Thymus (tissue), 11 donors: ENCODE results near the gene TUBE1. TPM values are rescaled to one million over a fixed set of nuclear protein-coding genes. Genes with fewer than 3 reads are reported as not detected.

ENCODE experiments used
- DNase-seq, 9 donors: peaks; one replicate each; pipeline ENCODE4 v3.0.0-alpha.2; 2013; ENCODE audit warnings: low spot score in 9 of 9, low read depth in 6 of 9, missing footprints in 1 of 9
- H3K27ac ChIP-seq, 2 donors: one replicate each; pipeline ENCODE4 v1.5.1; 2013; ENCODE audit warnings: control low read depth in 1 of 2, low read depth in 1 of 2, low read length in 1 of 2, mild to moderate bottlenecking in 1 of 2, moderate library complexity in 1 of 2
- H3K27me3 ChIP-seq, 2 donors: one replicate each; pipeline ENCODE4 v1.5.1; 2013; ENCODE audit warnings: low read length in 1 of 2; ENCODE audit not compliant: control insufficient read depth in 2 of 2, insufficient read depth in 1 of 2
- H3K36me3 ChIP-seq, 2 donors: one replicate each; pipeline ENCODE4 v1.5.1; 2013; ENCODE audit warnings: low read length in 1 of 2, mild to moderate bottlenecking in 1 of 2, moderate library complexity in 1 of 2; ENCODE audit not compliant: control insufficient read depth in 2 of 2, insufficient read depth in 2 of 2
- H3K4me1 ChIP-seq, 2 donors: one replicate each; pipeline ENCODE4 v1.5.1; 2013; ENCODE audit warnings: low read length in 2 of 2; ENCODE audit not compliant: control insufficient read depth in 2 of 2, insufficient read depth in 2 of 2
- H3K4me3 ChIP-seq, 2 donors: one replicate each; pipeline ENCODE4 v1.5.1; 2013; ENCODE audit warnings: low read length in 2 of 2, control low read depth in 1 of 2, mild to moderate bottlenecking in 1 of 2
- H3K9me3 ChIP-seq, 2 donors: one replicate each; pipeline ENCODE4 v1.5.1; 2013; ENCODE audit warnings: low read length in 1 of 2, mild to moderate bottlenecking in 1 of 2; ENCODE audit not compliant: control insufficient read depth in 2 of 2, insufficient read depth in 1 of 2
- WGBS: extraction: QIAGEN DNeasy Blood & Tissue Kit; methylation state at CpG from one replicate; pipeline ENCODE4 v1.1.7; 2013; 5-methylcytosine and 5-hydroxymethylcytosine counted together
- polyA plus RNA-seq: library from polyadenylated mRNA; stranded (reverse); fragments of 200-250 nt; gene quantifications from one replicate; pipeline ENCODE4 v1.2.3, GENCODE V29; 2013
- total RNA-seq: library from RNA; stranded (reverse); fragments of 120-200 nt; gene quantifications from one replicate; pipeline ENCODE4 v1.2.4, GENCODE V29; 2013
- donor health status: healthy.

The TUBE1 gene
- total and polyA plus RNA-seq, 2 donors = 14.3 to 24.9 TPM

DNA sequence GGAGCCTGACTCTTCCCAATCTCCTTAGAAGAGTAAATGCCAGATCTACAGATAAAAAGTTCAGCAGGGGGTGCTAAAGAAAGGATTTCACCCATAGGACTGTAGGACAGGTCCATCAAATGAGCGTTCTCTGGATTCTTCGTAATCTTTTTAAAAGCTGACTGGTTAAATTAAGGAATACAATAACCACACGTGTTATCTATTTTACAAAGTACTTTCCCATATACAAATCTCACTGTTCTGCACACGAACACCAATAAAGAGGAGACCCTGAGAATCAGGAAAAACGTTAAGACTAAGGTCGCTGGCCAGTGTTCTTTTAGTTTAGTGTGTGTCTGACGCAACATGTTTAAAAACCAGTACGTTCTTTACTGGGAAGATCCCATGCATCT is 542 bp downstream of the TUBE1 start:
- H3K4me3 ChIP-seq = peak overlapping the region; percentile 69 to 86
- DNase-seq = peak in 4 of 9 donors; percentile 8 to 41 (median 24)
- peak overlapping the region; percentile 6 to 73 for H3K27ac ChIP-seq
- WGBS = under 1% methylated on average over 8 of the region's 8 CpGs
- peaks cover 0 to 3% of the 10 kb centered on the region in 2 donors for H3K4me1 ChIP-seq
- H3K27me3 ChIP-seq = no peaks in the 10 kb centered on the region
- peaks cover 0 to 5% of the 10 kb centered on the region in 2 donors for H3K36me3 ChIP-seq
- no peaks in the 10 kb centered on the region for H3K9me3 ChIP-seq

DNA sequence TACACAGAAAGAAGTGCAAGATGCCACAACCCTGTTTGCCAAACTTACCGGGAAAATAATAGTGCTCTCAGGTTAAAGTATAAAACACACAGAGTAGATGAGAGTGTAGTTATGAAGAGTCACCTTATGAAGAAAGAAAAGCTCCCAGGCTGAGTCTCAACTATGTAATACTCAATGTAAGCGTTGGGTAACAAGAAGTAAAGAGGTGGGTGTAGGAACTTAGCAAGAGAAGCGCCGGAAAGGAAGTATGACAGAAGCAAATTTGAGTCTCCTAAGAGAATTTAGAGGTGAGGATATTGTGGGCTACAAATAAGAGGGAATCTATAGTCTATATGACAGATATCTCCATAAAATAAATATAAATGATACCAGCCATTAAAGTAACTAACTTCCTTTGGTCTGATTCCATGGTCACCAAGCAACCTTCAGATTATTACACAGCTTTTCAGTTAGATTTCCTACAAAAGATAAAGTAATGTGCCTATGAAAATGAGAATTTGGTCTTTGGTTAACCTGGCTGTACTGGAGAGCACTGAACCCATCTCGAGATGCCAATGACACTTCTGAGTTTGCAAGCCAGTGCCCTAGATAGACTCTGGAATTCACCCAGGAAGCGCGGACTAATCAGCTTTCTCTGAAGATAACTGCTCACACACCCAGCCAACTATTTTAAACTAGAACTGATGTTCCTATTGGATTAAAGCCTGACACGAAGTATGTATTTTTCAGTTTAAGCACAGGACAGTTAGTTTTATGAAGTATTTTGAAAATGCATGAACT is 1.8 kb downstream of the TUBE1 start:
- Histone ChIP-seq H3K27ac (no peak overlapping the region), H3K4me3 (no peak overlapping the region), H3K36me3 (peaks cover 0 to 10% of the 10 kb centered on the region in 2 donors), H3K27me3 (no peaks in the 10 kb centered on the region), H3K9me3 (no peaks in the 10 kb centered on the region), H3K4me1 (peaks cover 0 to 3% of the 10 kb centered on the region in 2 donors)
- 95% methylated on average over 8 of the region's 8 CpGs for WGBS
- no peak for DNase-seq

DNA sequence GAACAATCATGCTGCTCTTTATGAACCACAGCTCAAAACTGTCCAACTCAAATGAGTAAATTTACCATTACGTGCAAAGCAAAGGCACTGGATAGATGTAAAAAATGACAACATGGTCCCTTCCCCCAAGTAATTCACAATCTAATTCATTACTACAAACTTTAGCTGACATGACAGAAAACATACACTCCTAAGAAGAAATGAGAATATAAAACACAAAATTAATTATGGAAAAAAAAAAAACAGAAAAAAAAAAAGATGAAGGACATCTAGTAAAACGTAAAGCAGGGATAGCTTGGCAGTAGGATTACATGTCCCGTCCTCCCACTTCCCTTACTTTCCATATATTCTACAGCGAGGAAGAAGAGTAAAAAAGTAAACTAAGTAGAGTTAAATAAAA is 5.7 kb downstream of the TUBE1 start:
- Histone ChIP-seq H3K27ac (no peak overlapping the region), H3K27me3 (no peaks in the 10 kb centered on the region), H3K4me1 (no peaks in the 10 kb centered on the region), H3K4me3 (no peak overlapping the region), H3K9me3 (no peaks in the 10 kb centered on the region), H3K36me3 (peaks cover 0 to 18% of the 10 kb centered on the region in 2 donors)
- over 99% methylated on average over 4 of the region's 4 CpGs for WGBS
- DNase-seq = no peak

- H3K9me3 ChIP-seq = no peaks in the 10 kb centered on the region
Observed at GRCh38 chr6:112066606-112067005, 20.7 kb downstream of the TUBE1 start.

GRCh38 chr6:112065426-112065986 is 21.8 kb downstream of the TUBE1 start:
- H3K27ac ChIP-seq = no peak overlapping the region
- H3K27me3 ChIP-seq = no peaks in the 10 kb centered on the region
- no peaks in the 10 kb centered on the region for H3K9me3 ChIP-seq
- H3K36me3 ChIP-seq = no peaks in the 10 kb centered on the region
- 95% methylated on average over 6 of the region's 6 CpGs for WGBS
- no peaks in the 10 kb centered on the region for H3K4me1 ChIP-seq
- no peak overlapping the region for H3K4me3 ChIP-seq
- DNase-seq = no peak

More at GRCh38 chr6:112066606-112067005, 20.7 kb downstream of the TUBE1 start:
- no peak overlapping the region for H3K27ac ChIP-seq
- H3K4me1 ChIP-seq = no peaks in the 10 kb centered on the region
- 71% methylated on average over 3 of the region's 3 CpGs for WGBS
- no peaks in the 10 kb centered on the region for H3K27me3 ChIP-seq
- DNase-seq = no peak
- peaks cover 0 to 3% of the 10 kb centered on the region in 2 donors for H3K36me3 ChIP-seq
- no peak overlapping the region for H3K4me3 ChIP-seq

DNA sequence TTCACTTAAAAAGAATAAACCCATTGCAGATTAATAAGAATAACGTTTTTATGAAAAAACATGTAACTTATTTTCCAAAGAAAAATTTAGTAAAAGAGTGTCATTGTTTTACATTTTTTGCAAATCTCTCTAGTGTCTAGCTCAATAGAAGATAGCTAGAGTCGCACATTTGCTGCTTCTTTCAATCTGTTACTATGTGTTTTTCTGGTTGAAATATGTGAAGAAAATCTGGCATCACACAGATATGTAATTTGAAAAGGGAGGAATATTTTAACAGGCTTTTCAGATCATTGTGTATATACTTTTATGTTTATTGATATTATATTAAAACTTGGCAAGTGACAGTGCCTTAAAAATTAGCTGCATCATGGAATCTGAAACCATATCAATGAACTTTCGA is 24.3 kb downstream of the TUBE1 start:
- H3K27me3 ChIP-seq = no peaks in the 10 kb centered on the region
- DNase-seq = no peak
- no peaks in the 10 kb centered on the region for H3K4me1 ChIP-seq
- no peak overlapping the region for H3K27ac ChIP-seq
- 94% methylated on average over 3 of the region's 3 CpGs for WGBS
- no peak overlapping the region for H3K4me3 ChIP-seq
- H3K9me3 ChIP-seq = no peaks in the 10 kb centered on the region
- no peaks in the 10 kb centered on the region for H3K36me3 ChIP-seq

DNA sequence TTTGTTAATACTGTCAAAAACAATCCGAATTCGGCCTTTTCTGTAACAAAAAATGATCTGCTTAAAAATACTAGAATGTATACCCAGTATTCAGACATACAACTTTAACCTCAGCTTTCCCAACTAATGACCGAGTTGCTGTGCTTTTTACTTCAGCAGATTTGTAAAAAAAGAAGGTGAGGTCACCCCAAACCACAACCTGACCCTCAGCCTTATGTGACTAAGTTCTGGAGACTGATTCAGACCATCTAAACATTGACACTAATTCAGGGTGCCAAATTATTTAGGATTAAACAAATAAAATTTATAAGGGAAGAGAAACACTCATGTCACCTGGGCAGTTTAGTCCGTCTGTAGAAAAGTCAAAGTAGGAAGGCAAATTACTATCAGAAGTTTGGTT is 25.7 kb downstream of the TUBE1 start:
- DNase-seq = no peak
- WGBS = 96% methylated on average over 4 of the region's 4 CpGs
- Histone ChIP-seq H3K4me3 (no peak overlapping the region), H3K4me1 (no peaks in the 10 kb centered on the region), H3K27ac (no peak overlapping the region), H3K27me3 (no peaks in the 10 kb centered on the region), H3K36me3 (no peaks in the 10 kb centered on the region), H3K9me3 (no peaks in the 10 kb centered on the region)

DNA sequence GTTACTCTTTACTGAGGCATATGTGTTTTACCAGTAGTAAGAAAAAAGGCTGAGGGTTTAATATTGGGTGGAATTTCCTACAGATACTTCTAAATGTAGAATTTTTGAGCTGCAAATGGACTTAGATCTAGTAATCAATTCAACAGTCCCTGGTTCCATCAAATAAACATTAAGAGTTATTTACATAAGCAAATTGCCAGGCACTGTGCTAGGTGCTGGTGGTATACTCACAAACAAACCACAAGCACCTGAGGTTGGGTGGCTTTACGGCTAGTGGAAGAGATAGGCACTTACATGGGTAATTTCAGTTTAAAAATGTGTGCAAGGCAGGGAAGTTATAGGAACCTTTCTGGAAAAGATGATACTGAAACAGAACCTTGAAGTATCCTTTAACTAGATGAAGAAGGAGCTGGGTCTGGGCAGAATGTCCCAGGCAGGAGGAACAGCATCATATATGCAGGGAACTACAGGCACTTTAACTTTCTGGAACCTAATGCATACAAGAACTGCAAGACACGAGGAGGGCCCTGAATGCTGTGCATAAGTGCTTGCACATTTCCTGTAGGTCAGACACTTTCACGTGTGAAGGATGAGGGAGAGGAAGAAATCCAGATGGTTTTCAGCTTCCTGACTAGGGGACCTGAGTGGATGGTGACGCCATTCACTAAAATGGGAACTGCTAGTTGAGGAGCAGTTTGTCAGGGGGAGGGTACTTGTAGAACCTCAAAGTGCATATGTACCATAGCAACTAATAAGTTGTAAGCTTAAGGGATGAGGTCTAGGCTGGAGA is 28.8 kb downstream of the TUBE1 start:
- H3K27me3 ChIP-seq = no peaks in the 10 kb centered on the region
- H3K27ac ChIP-seq = no peak overlapping the region
- no peaks in the 10 kb centered on the region for H3K9me3 ChIP-seq
- no peaks in the 10 kb centered on the region for H3K4me1 ChIP-seq
- DNase-seq = no peak
- no peaks in the 10 kb centered on the region for H3K36me3 ChIP-seq
- 38% methylated on average over 4 of the region's 4 CpGs for WGBS
- H3K4me3 ChIP-seq = no peak overlapping the region
